Measurements from ENCODE around the gene MCM7. TPM values are rescaled to one million over a fixed set of nuclear protein-coding genes. Genes with fewer than 3 reads are reported as not detected.
"Not testable (repeated sequence)": the region's sequence is repeated elsewhere in the genome, so short reads cannot be mapped to it uniquely, and the experiment has no call there.

Gene MCM7
- polyA plus RNA-seq, 1 experiment: 39.5 TPM

- TF ChIP-seq, protein P1, sequence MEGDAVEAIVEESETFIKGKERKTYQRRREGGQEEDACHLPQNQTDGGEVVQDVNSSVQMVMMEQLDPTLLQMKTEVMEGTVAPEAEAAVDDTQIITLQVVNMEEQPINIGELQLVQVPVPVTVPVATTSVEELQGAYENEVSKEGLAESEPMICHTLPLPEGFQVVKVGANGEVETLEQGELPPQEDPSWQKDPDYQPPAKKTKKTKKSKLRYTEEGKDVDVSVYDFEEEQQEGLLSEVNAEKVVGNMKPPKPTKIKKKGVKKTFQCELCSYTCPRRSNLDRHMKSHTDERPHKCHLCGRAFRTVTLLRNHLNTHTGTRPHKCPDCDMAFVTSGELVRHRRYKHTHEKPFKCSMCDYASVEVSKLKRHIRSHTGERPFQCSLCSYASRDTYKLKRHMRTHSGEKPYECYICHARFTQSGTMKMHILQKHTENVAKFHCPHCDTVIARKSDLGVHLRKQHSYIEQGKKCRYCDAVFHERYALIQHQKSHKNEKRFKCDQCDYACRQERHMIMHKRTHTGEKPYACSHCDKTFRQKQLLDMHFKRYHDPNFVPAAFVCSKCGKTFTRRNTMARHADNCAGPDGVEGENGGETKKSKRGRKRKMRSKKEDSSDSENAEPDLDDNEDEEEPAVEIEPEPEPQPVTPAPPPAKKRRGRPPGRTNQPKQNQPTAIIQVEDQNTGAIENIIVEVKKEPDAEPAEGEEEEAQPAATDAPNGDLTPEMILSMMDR (IDR thresholded peaks at IDR 0.05; ENCODE audit: low read depth, low read length): peak; percentile 79
Measured at GRCh38 chr7:100130608-100131453, 29.6 kb upstream of the MCM7 start.

DNA sequence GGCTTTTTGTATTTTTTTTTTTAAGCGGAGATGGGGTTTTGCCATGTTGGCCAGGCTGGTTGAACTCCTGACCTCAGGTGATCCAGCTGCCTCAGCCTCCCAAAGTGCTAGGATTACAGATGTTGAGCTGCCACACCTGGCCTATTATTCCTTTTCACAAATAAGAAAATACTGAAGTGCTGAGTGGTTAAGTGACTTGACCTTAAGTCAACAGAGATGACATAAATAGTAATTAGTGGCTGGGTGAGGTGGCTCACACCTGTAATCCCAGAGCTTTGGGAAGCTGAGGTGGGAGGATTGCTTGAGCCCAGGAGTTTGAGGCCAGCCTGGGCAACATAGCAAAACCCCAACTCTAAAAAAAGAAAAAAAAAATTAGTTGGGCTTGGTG, 29.0 kb upstream of the MCM7 start:
- H3K27me3 ChIP-seq (ENCODE audit: control insufficient read depth, insufficient read depth, low read length); H3K27ac ChIP-seq (ENCODE audit: low read depth, low read length); H3K9me3 ChIP-seq (ENCODE audit: control insufficient read depth, insufficient read depth, low read length); H3K4me3 ChIP-seq (ENCODE audit: low read depth, low read length); POLR2A ChIA-PET; DNase-seq (ENCODE audit: low read depth, low spot score): not testable (repeated sequence)
- CTCF ChIA-PET: interaction anchor here (0.6 to 5.4 kb wide), 22 partner anchors 9 to 277 kb away, joined by 3 to 65 read pairs (median 6); partner anchors contain the start of genes AP4M1, GAL3ST4, GPC2 and LAMTOR4

More at GRCh38 chr7:100130608-100131453, 29.6 kb upstream of the MCM7 start:
- H3K9me3 ChIP-seq (ENCODE audit: control insufficient read depth, insufficient read depth, low read length): no peaks in the 10 kb centered on the region
- POLR2A ChIA-PET: no interaction called here
- H3K27ac ChIP-seq (ENCODE audit: low read depth, low read length): no peak overlapping the region
- H3K27me3 ChIP-seq (ENCODE audit: control insufficient read depth, insufficient read depth, low read length): no peaks in the 10 kb centered on the region
- H3K4me3 ChIP-seq (ENCODE audit: low read depth, low read length): peak overlapping the region; percentile 0; the same call in 1 of the 2 replicates
- DNase-seq (ENCODE audit: low read depth, low spot score): no peak
- CTCF ChIA-PET: interaction anchor here (0.6 to 5.4 kb wide), 30 partner anchors 8 to 827 kb away, joined by 3 to 65 read pairs (median 5); partner anchors contain the start of genes AP4M1, GAL3ST4, GPC2 and LAMTOR4

DNA sequence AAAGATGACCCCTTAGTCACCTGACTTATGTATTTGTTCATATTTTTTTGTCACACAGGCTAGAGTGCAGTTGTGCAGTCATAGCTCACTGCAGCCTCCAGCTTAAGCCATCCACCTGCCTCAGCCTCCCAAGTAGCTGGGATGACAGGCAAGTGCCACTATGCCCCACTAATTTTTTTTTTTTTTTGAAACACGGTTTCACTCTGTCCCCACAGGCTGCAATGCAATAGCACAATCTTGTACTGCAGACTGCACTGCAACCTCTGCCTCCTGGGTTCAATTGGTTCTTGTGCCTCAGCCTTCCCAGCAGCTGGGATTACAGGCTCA, 27.4 kb upstream of the MCM7 start:
- no peaks in the 10 kb centered on the region for H3K27me3 ChIP-seq (ENCODE audit: control insufficient read depth, insufficient read depth, low read length)
- TF ChIP-seq, protein P1 (IDR thresholded peaks at IDR 0.05; ENCODE audit: low read depth, low read length): no peak
- CTCF ChIA-PET: interaction anchor here (0.9 to 3.3 kb wide), 3 partner anchors 27 to 134 kb away, joined by 3 to 13 read pairs (median 4); partner anchors contain the start of genes AP4M1 and MCM7
- no peaks in the 10 kb centered on the region for H3K9me3 ChIP-seq (ENCODE audit: control insufficient read depth, insufficient read depth, low read length)
- POLR2A ChIA-PET: interaction anchor here (0.9 kb wide), 1 partner anchor 28 kb away, joined by 4 read pairs; the partner anchor contains the start of gene MCM7
- no peak for DNase-seq (ENCODE audit: low read depth, low spot score)
- no peak overlapping the region for H3K4me3 ChIP-seq (ENCODE audit: low read depth, low read length)
- no peak overlapping the region for H3K27ac ChIP-seq (ENCODE audit: low read depth, low read length)

GRCh38 chr7:100127866-100128636, 26.9 kb upstream of the MCM7 start:
- Histone ChIP-seq H3K9me3 (ENCODE audit: control insufficient read depth, insufficient read depth, low read length) (no peaks in the 10 kb centered on the region), H3K27me3 (ENCODE audit: control insufficient read depth, insufficient read depth, low read length) (no peaks in the 10 kb centered on the region), H3K4me3 (ENCODE audit: low read depth, low read length) (peak overlapping the region; percentile 96), H3K27ac (ENCODE audit: low read depth, low read length) (no peak overlapping the region)
- DNase-seq (ENCODE audit: low read depth, low spot score): no peak
- CTCF ChIA-PET: interaction anchor here (0.9 to 3.3 kb wide), 3 partner anchors 26 to 134 kb away, joined by 3 to 13 read pairs (median 4); partner anchors contain the start of genes AP4M1 and MCM7
- TF ChIP-seq, protein P1 (IDR thresholded peaks at IDR 0.05; ENCODE audit: low read depth, low read length): no peak
- POLR2A ChIA-PET: interaction anchor here (0.9 kb wide), 1 partner anchor 27 kb away, joined by 4 read pairs; the partner anchor contains the start of gene MCM7
